Vagina (tissue), 2 donors: Measurements from ENCODE around the gene GATD1. TPM values are rescaled to one million over a fixed set of nuclear protein-coding genes. Genes with fewer than 3 reads are reported as not detected.

Experiments used
- DNase-seq, 2 donors: peaks; one replicate each; pipeline ENCODE4 v3.0.0-alpha.2; 2017; ENCODE audit errors: extremely low spot score in 2 of 2
- H3K27ac ChIP-seq: fragments of 200-600 bp; sonication (generic); one replicate; pipeline ENCODE4 v1.5.1; 2019
- H3K27me3 ChIP-seq: fragments of 200-600 bp; sonication (generic); one replicate; pipeline ENCODE4 v1.5.1; 2019
- H3K36me3 ChIP-seq, 2 donors: fragments of 200-600 bp; sonication (generic); one replicate each; pipeline ENCODE4 v1.5.1; 2017 to 2019
- H3K4me1 ChIP-seq: fragments of 200-600 bp; sonication (generic); one replicate; pipeline ENCODE4 v1.5.1; 2019
- H3K4me3 ChIP-seq, 2 donors: fragments of 200-600 bp; sonication (generic); 1 replicate in 1 of 2; 2 replicates in 1 of 2; pipeline ENCODE4 v1.5.1; 2016 to 2019
- H3K9me3 ChIP-seq: fragments of 200-600 bp; sonication (generic); one replicate; pipeline ENCODE4 v1.5.1; 2019
- CTCF ChIP-seq, 3 experiments: fragments of 450-650 bp in 2 of 3; fragments of 200-600 bp in 1 of 3; sonication (generic) in 1 of 3; IDR thresholded peaks; one replicate each; pipeline ENCODE4 v1.5.1; 2017 to 2019; ENCODE audit warnings: antibody characterized with exemption in 3 of 3, mild to moderate bottlenecking in 2 of 3, moderate library complexity in 2 of 3
- POLR2A ChIP-seq, 2 donors: fragments of 450-650 bp; IDR thresholded peaks; one replicate each; pipeline ENCODE4 v1.6.1; 2017; ENCODE audit warnings: antibody characterized with exemption in 2 of 2, mild to moderate bottlenecking in 2 of 2, moderate library complexity in 2 of 2
- POLR2AphosphoS5 ChIP-seq, 2 donors: sonication (generic); formaldehyde crosslinking; IDR thresholded peaks; one replicate each; pipeline ENCODE4 v1.9.0; 2017; ENCODE audit warnings: antibody characterized with exemption in 2 of 2, mild to moderate bottlenecking in 2 of 2, low read depth in 1 of 2; ENCODE audit not compliant: insufficient read depth in 1 of 2
- intact Hi-C: fragments of 100-400 bp; cut with DNase I; formaldehyde crosslinking; loops from one replicate; pipeline ENCODE4 v1.15.1; 2023
- total RNA-seq: library from RNA; depleted of rRNA; stranded (reverse); fragments of >200 nt; gene quantifications from one replicate; pipeline ENCODE4 v1.2.3, GENCODE V29; 2016

Gene GATD1
- total RNA-seq, 1 donor from 2014 or later, result 33.4 TPM

GRCh38 chr11:816433-816779 is 39.1 kb upstream of the GATD1 start:
- intact Hi-C loops, result no loop called here
- TF ChIP-seq POLR2A (IDR thresholded peaks at IDR 0.05), result no peak
- H3K4me1 ChIP-seq, result peaks cover 36% of the 10 kb centered on the region
- DNase-seq, result no peak
- H3K9me3 ChIP-seq, result no peaks in the 10 kb centered on the region
- H3K27ac ChIP-seq, result no peak overlapping the region
- no peak overlapping the region for H3K4me3 ChIP-seq
- H3K36me3 ChIP-seq, result peaks cover 0 to 25% of the 10 kb centered on the region in 2 donors
- no peaks in the 10 kb centered on the region for H3K27me3 ChIP-seq

- Histone ChIP-seq H3K27me3 (no peaks in the 10 kb centered on the region), H3K9me3 (no peaks in the 10 kb centered on the region)
- TF ChIP-seq CTCF (IDR thresholded peaks at IDR 0.05) (no peak), POLR2AphosphoS5 (IDR thresholded peaks at IDR 0.05; ENCODE audit: insufficient read depth in 1 of 2, low read depth in 1 of 2) (no peak), POLR2A (IDR thresholded peaks at IDR 0.05) (no peak)
These were observed 38.6 kb upstream of the GATD1 start for GRCh38 chr11:815675-816432.

GRCh38 chr11:813456-814096 is 36.3 kb upstream of the GATD1 start:
- H3K9me3 ChIP-seq, result no peaks in the 10 kb centered on the region
- DNase-seq, result no peak
- intact Hi-C loops, result no loop called here
- H3K27ac ChIP-seq, result no peak overlapping the region
- peaks cover 33% of the 10 kb centered on the region for H3K4me1 ChIP-seq
- TF ChIP-seq POLR2AphosphoS5 (IDR thresholded peaks at IDR 0.05; ENCODE audit: insufficient read depth in 1 of 2, low read depth in 1 of 2), result no peak
- TF ChIP-seq CTCF (IDR thresholded peaks at IDR 0.05), result no peak
- TF ChIP-seq POLR2A (IDR thresholded peaks at IDR 0.05), result no peak
- no peaks in the 10 kb centered on the region for H3K27me3 ChIP-seq
- H3K36me3 ChIP-seq, result peaks cover 0 to 30% of the 10 kb centered on the region in 2 donors
- no peak overlapping the region for H3K4me3 ChIP-seq

More at GRCh38 chr11:815675-816432, 38.6 kb upstream of the GATD1 start:
- Histone ChIP-seq H3K4me1 (peaks cover 36% of the 10 kb centered on the region), H3K27ac (no peak overlapping the region), H3K36me3 (peaks cover 0 to 30% of the 10 kb centered on the region in 2 donors), H3K4me3 (no peak overlapping the region)
- intact Hi-C loops, result no loop called here
- DNase-seq, result no peak

GRCh38 chr11:813072-813455 is 35.8 kb upstream of the GATD1 start:
- intact Hi-C loops, result no loop called here
- no peak overlapping the region for H3K4me3 ChIP-seq
- H3K27me3 ChIP-seq, result no peaks in the 10 kb centered on the region
- DNase-seq, result no peak
- peaks cover 33% of the 10 kb centered on the region for H3K4me1 ChIP-seq
- peaks cover 0 to 30% of the 10 kb centered on the region in 2 donors for H3K36me3 ChIP-seq
- H3K27ac ChIP-seq, result no peak overlapping the region
- H3K9me3 ChIP-seq, result no peaks in the 10 kb centered on the region
- no peak for TF ChIP-seq CTCF (IDR thresholded peaks at IDR 0.05)
- no peak for TF ChIP-seq POLR2A (IDR thresholded peaks at IDR 0.05)
- TF ChIP-seq POLR2AphosphoS5 (IDR thresholded peaks at IDR 0.05; ENCODE audit: insufficient read depth in 1 of 2, low read depth in 1 of 2), result no peak

GRCh38 chr11:812390-812789 is 35.1 kb upstream of the GATD1 start:
- Histone ChIP-seq H3K36me3 (peaks cover 0 to 30% of the 10 kb centered on the region in 2 donors), H3K4me3 (no peak overlapping the region), H3K4me1 (peaks cover 33% of the 10 kb centered on the region), H3K27me3 (no peaks in the 10 kb centered on the region), H3K9me3 (no peaks in the 10 kb centered on the region), H3K27ac (no peak overlapping the region)
- TF ChIP-seq CTCF (IDR thresholded peaks at IDR 0.05), result no peak
- TF ChIP-seq POLR2A (IDR thresholded peaks at IDR 0.05), result no peak
- TF ChIP-seq POLR2AphosphoS5 (IDR thresholded peaks at IDR 0.05; ENCODE audit: insufficient read depth in 1 of 2, low read depth in 1 of 2), result no peak
- DNase-seq, result no peak
- intact Hi-C loops, result no loop called here
